GM19238 (cell line): ENCODE data around the gene UNC13A.

Experiments used
- DNase-seq: peaks from one replicate; pipeline ENCODE4 v3.0.0; 2011; ENCODE audit warnings: low spot score; ENCODE audit not compliant: insufficient read length

The UNC13A gene

GRCh38 chr19:17669419-17669818 is 18.7 kb downstream of the UNC13A start:
- DNase-seq = no peak

GRCh38 chr19:17665058-17665457 is 23.1 kb downstream of the UNC13A start:
- DNase-seq = no peak

- DNase-seq = no peak
Observed at GRCh38 chr19:17659996-17660395, 28.2 kb downstream of the UNC13A start.

GRCh38 chr19:17658666-17659065 is 29.5 kb downstream of the UNC13A start:
- no peak for DNase-seq

- no peak for DNase-seq
Observed at GRCh38 chr19:17658240-17658639, 29.9 kb downstream of the UNC13A start.

- DNase-seq = no peak
Observed at GRCh38 chr19:17656970-17657369, 31.2 kb downstream of the UNC13A start.

GRCh38 chr19:17655751-17656472 is 32.2 kb downstream of the UNC13A start:
- no peak for DNase-seq

- DNase-seq = no peak
Observed at GRCh38 chr19:17654993-17655392, 33.2 kb downstream of the UNC13A start.

GRCh38 chr19:17652627-17653026 is 35.5 kb downstream of the UNC13A start:
- no peak for DNase-seq

- DNase-seq = no peak
Observed at GRCh38 chr19:17648786-17649185, 39.4 kb downstream of the UNC13A start.

GRCh38 chr19:17648097-17648660 is 40.0 kb downstream of the UNC13A start:
- DNase-seq = no peak

- DNase-seq = no peak
Observed at GRCh38 chr19:17647071-17648020, 40.8 kb downstream of the UNC13A start.

- DNase-seq = no peak
Observed at GRCh38 chr19:17646441-17646840, 41.7 kb downstream of the UNC13A start.

- DNase-seq = no peak
Observed at GRCh38 chr19:17645339-17645963, 42.7 kb downstream of the UNC13A start.

- DNase-seq = no peak
Observed at GRCh38 chr19:17642656-17643055, 45.5 kb downstream of the UNC13A start.

- DNase-seq = no peak
Observed at GRCh38 chr19:17641846-17642245, 46.3 kb downstream of the UNC13A start.

- no peak for DNase-seq
Observed at GRCh38 chr19:17641181-17641580, 47.0 kb downstream of the UNC13A start.

- no peak for DNase-seq
Observed at GRCh38 chr19:17633700-17634099, 54.5 kb downstream of the UNC13A start.

- no peak for DNase-seq
Observed at GRCh38 chr19:17632577-17632976, 55.6 kb downstream of the UNC13A start.

GRCh38 chr19:17629760-17630159 is 58.4 kb downstream of the UNC13A start:
- no peak for DNase-seq

- DNase-seq = no peak
Observed at GRCh38 chr19:17627921-17628320, 60.2 kb downstream of the UNC13A start.

GRCh38 chr19:17627161-17627560 is 61.0 kb downstream of the UNC13A start:
- no peak for DNase-seq
